ENCODE data around the gene NUTM2D.
"Not testable (repeated sequence)": the region's sequence is repeated elsewhere in the genome, so short reads cannot be mapped to it uniquely, and the experiment has no call there.

DNA sequence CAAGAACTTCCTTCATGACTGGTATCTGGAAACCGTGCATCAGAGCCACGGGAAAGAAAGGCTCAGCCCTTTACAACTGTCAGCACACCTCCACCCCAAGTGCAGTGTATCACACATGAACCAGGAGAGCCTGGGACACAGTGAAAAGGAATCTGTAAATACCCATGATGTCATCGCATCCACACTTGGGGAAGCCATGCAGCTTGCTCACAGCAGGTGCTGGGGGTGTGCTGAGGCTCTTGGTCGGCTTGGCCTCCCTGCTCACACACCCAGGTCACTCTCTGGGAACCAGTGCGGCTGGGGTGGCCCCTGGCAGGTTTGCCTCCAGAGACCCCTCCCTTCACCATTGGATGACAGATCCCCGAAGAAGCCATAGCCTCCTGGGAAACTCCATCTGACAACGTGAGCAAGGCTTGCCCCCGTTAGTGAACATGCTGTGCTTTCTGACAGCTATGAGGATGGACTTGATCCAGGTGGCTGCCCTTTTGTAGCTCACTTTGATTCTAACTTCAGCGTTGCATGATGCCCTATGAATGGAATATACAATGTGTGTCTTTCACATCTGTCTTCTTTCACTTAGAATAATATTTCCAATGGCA is 12.1 kb downstream of the NUTM2D start:
- not testable (repeated sequence) for TF ChIP-seq POLR2AphosphoS5 (IDR thresholded peaks at IDR 0.05; ENCODE audit: borderline replicate concordance, low read depth, low read length); EZH2 (IDR thresholded peaks at IDR 0.05)
